Colonic mucosa (tissue), 4 donors: ENCODE measurements around the gene HOXC5. TPM values are rescaled to one million over a fixed set of nuclear protein-coding genes. Genes with fewer than 3 reads are reported as not detected.

Source experiments
- DNase-seq: peaks from one replicate; pipeline ENCODE4 v3.0.0-alpha.2; 2020
- H3K27ac ChIP-seq: fragments of 200-600 bp; one replicate; pipeline ENCODE4 v1.8.0; 2021
- H3K27me3 ChIP-seq: fragments of 200-600 bp; one replicate; pipeline ENCODE4 v1.8.0; 2021
- H3K36me3 ChIP-seq: fragments of 200-600 bp; one replicate; pipeline ENCODE4 v1.8.0; 2021
- H3K4me1 ChIP-seq: fragments of 200-600 bp; one replicate; pipeline ENCODE4 v1.8.0; 2021; ENCODE audit warnings: mild to moderate bottlenecking
- H3K4me3 ChIP-seq: fragments of 200-600 bp; one replicate; pipeline ENCODE4 v1.8.0; 2021
- H3K9ac ChIP-seq, 2 donors: one replicate each; pipeline ENCODE4 v1.7.0; 2013; ENCODE audit warnings: control low read depth in 2 of 2, low read depth in 2 of 2, low read length in 2 of 2
- H3K9me3 ChIP-seq: fragments of 200-600 bp; one replicate; pipeline ENCODE4 v1.8.0; 2021
- CTCF ChIP-seq: fragments of 200-600 bp; IDR thresholded peaks from one replicate; pipeline ENCODE4 v1.8.0; 2022; ENCODE audit warnings: antibody characterized with exemption, mild to moderate bottlenecking
- intact Hi-C: fragments of 100-400 bp; cut with DNase I; formaldehyde crosslinking; loops from one replicate; pipeline ENCODE4 v1.14.1; 2022
- total RNA-seq, 2 donors: library from RNA; stranded (reverse); fragmentation: NEBNext Ultra II Directional in 1 of 2; extraction: Animal tissue kit (Norgen Biotek cat#: 25700) in 1 of 2; gene quantifications; one replicate each; pipeline ENCODE4 v1.2.1, GENCODE V29; 2021
- donor health status: healthy.
- donor health status: DM: no; HTN: no; CAD: no.
- donor health status: DM: no; HTN: no; CAD: no.

Gene HOXC5
- total RNA-seq, 2 donors from 2014 or later: not detected

GRCh38 chr12:54047160-54047963 lies 14.5 kb downstream of the HOXC5 start:
- no peak overlapping the region for H3K27ac ChIP-seq
- no peaks in the 10 kb centered on the region for H3K9me3 ChIP-seq
- H3K4me1 ChIP-seq: no peaks in the 10 kb centered on the region
- no peak overlapping the region for H3K4me3 ChIP-seq
- peak overlapping the region in 1 of 2 donors; percentile 16 for H3K9ac ChIP-seq
- no peaks in the 10 kb centered on the region for H3K36me3 ChIP-seq
- no peak for DNase-seq
- no peak for TF ChIP-seq CTCF
- intact Hi-C loops: no loop called here
- H3K27me3 ChIP-seq: peaks cover 83% of the 10 kb centered on the region

- no peak overlapping the region for H3K4me3 ChIP-seq
- intact Hi-C loops: no loop called here
- no peak for DNase-seq
- H3K36me3 ChIP-seq: no peaks in the 10 kb centered on the region
- H3K27me3 ChIP-seq: peaks cover 83% of the 10 kb centered on the region
- no peak overlapping the region for H3K27ac ChIP-seq
- no peak overlapping the region for H3K9ac ChIP-seq
- no peaks in the 10 kb centered on the region for H3K4me1 ChIP-seq
- no peaks in the 10 kb centered on the region for H3K9me3 ChIP-seq
- no peak for TF ChIP-seq CTCF
Observed at GRCh38 chr12:54047964-54048303, 15.1 kb downstream of the HOXC5 start.

- H3K27me3 ChIP-seq: peaks cover 89% of the 10 kb centered on the region
- H3K9ac ChIP-seq: no peak overlapping the region
- intact Hi-C loops: no loop called here
- no peaks in the 10 kb centered on the region for H3K4me1 ChIP-seq
- no peak for TF ChIP-seq CTCF
- H3K36me3 ChIP-seq: no peaks in the 10 kb centered on the region
- no peak overlapping the region for H3K27ac ChIP-seq
- DNase-seq: no peak
- H3K4me3 ChIP-seq: no peak overlapping the region
- no peaks in the 10 kb centered on the region for H3K9me3 ChIP-seq
Observed at GRCh38 chr12:54048406-54049093, 15.7 kb downstream of the HOXC5 start.

GRCh38 chr12:54049108-54049507 lies 16.3 kb downstream of the HOXC5 start:
- no peak for DNase-seq
- intact Hi-C loops: no loop called here
- H3K27ac ChIP-seq: no peak overlapping the region
- no peak overlapping the region for H3K4me3 ChIP-seq
- H3K9me3 ChIP-seq: no peaks in the 10 kb centered on the region
- no peak overlapping the region for H3K9ac ChIP-seq
- no peak for TF ChIP-seq CTCF
- H3K4me1 ChIP-seq: no peaks in the 10 kb centered on the region
- no peaks in the 10 kb centered on the region for H3K36me3 ChIP-seq
- H3K27me3 ChIP-seq: peaks cover 93% of the 10 kb centered on the region

- H3K36me3 ChIP-seq: no peaks in the 10 kb centered on the region
- H3K27me3 ChIP-seq: peaks cover 88% of the 10 kb centered on the region
- H3K4me1 ChIP-seq: no peaks in the 10 kb centered on the region
- no peak for DNase-seq
- TF ChIP-seq CTCF: no peak
- H3K27ac ChIP-seq: no peak overlapping the region
- intact Hi-C loops: no loop called here
- H3K4me3 ChIP-seq: no peak overlapping the region
- H3K9ac ChIP-seq: no peak overlapping the region
- H3K9me3 ChIP-seq: no peaks in the 10 kb centered on the region
Observed at GRCh38 chr12:54050482-54050810, 17.6 kb downstream of the HOXC5 start.
